HG03575 (cell line): Measurements from ENCODE around the gene BTNL9.
"Not testable (repeated sequence)": the region's sequence is repeated elsewhere in the genome, so short reads cannot be mapped to it uniquely, and the experiment has no call there.

ENCODE experiments used
- ATAC-seq: cut with Tn5 transposase; IDR thresholded peaks from one replicate; pipeline ENCODE4 v1.9.1; 2021; ENCODE audit not compliant: unreplicated experiment, insufficient number of reproducible peaks, low FRiP score; ENCODE audit errors: extremely low read depth

BTNL9 gene

GRCh38 chr5:181092428-181092827 lies 52.4 kb downstream of the BTNL9 start:
- no peak for ATAC-seq

GRCh38 chr5:181095162-181095561 lies 55.1 kb downstream of the BTNL9 start:
- ATAC-seq = not testable (repeated sequence)

- ATAC-seq = not testable (repeated sequence)
Observed at GRCh38 chr5:181096721-181097382, 56.8 kb downstream of the BTNL9 start.

GRCh38 chr5:181097383-181097753 lies 57.3 kb downstream of the BTNL9 start:
- not testable (repeated sequence) for ATAC-seq

- not testable (repeated sequence) for ATAC-seq
Observed at GRCh38 chr5:181097759-181098491, 57.9 kb downstream of the BTNL9 start.

- no peak for ATAC-seq
Observed at GRCh38 chr5:181098762-181099601, 58.9 kb downstream of the BTNL9 start.

GRCh38 chr5:181099602-181100086 lies 59.6 kb downstream of the BTNL9 start:
- no peak for ATAC-seq

GRCh38 chr5:181100121-181100875 lies 60.2 kb downstream of the BTNL9 start:
- no peak for ATAC-seq

- not testable (repeated sequence) for ATAC-seq
Observed at GRCh38 chr5:181101030-181101641, 61.1 kb downstream of the BTNL9 start.

- ATAC-seq = not testable (repeated sequence)
Observed at GRCh38 chr5:181101930-181102674, 62.0 kb downstream of the BTNL9 start.

- ATAC-seq = not testable (repeated sequence)
Observed at GRCh38 chr5:181104259-181104568, 64.1 kb downstream of the BTNL9 start.

- not testable (repeated sequence) for ATAC-seq
Observed at GRCh38 chr5:181104606-181105390, 64.7 kb downstream of the BTNL9 start.

- no peak for ATAC-seq
Observed at GRCh38 chr5:181105391-181106025, 65.4 kb downstream of the BTNL9 start.

- no peak for ATAC-seq
Observed at GRCh38 chr5:181107699-181108098, 67.6 kb downstream of the BTNL9 start.

- ATAC-seq = no peak
Observed at GRCh38 chr5:181108578-181109165, 68.6 kb downstream of the BTNL9 start.

- ATAC-seq = no peak
Observed at GRCh38 chr5:181109489-181110013, 69.5 kb downstream of the BTNL9 start.
